H9 (cell line): Measurements from ENCODE around the gene TIMM50. TPM values are rescaled to one million over a fixed set of nuclear protein-coding genes. Genes with fewer than 3 reads are reported as not detected.

Experiments
- DNase-seq: peaks from one replicate; pipeline ENCODE4 v3.0.0-alpha.2; 2017
- H2AFZ ChIP-seq: one replicate; pipeline ENCODE4 v1.6.1; 2013; ENCODE audit warnings: mild to moderate bottlenecking, low read length, control low read depth, moderate library complexity
- H2AK5ac ChIP-seq: 2 replicates; pipeline ENCODE4 v1.6.1; 2013; ENCODE audit warnings: low read length, control low read depth, mixed read lengths; ENCODE audit not compliant: insufficient read length
- H2BK120ac ChIP-seq: one replicate; pipeline ENCODE4 v1.6.1; 2013; ENCODE audit warnings: low read depth, mild to moderate bottlenecking, low read length, control low read depth, inconsistent platforms; ENCODE audit not compliant: poor library complexity, severe bottlenecking
- H2BK12ac ChIP-seq: 2 replicates; pipeline ENCODE4 v1.6.1; 2013; ENCODE audit warnings: low read length, control low read depth, mixed read lengths, low read depth; ENCODE audit not compliant: insufficient read length
- H2BK15ac ChIP-seq: 2 replicates; pipeline ENCODE4 v1.6.1; 2013; ENCODE audit warnings: low read depth, low read length, control low read depth
- H2BK20ac ChIP-seq: one replicate; pipeline ENCODE4 v1.6.1; 2013; ENCODE audit warnings: low read depth, mild to moderate bottlenecking, low read length, control low read depth, inconsistent platforms; ENCODE audit not compliant: poor library complexity, severe bottlenecking
- H2BK5ac ChIP-seq: 2 replicates; pipeline ENCODE4 v1.6.1; 2013; ENCODE audit warnings: low read length, control low read depth, mixed read lengths; ENCODE audit not compliant: insufficient read length
- H3K14ac ChIP-seq: 2 replicates; pipeline ENCODE4 v1.6.1; 2013; ENCODE audit warnings: low read length, control low read depth; ENCODE audit not compliant: insufficient read depth
- H3K18ac ChIP-seq: 2 replicates; pipeline ENCODE4 v1.6.1; 2013; ENCODE audit warnings: low read depth, mild to moderate bottlenecking, mixed read lengths, low read length, control low read depth; ENCODE audit not compliant: insufficient read length
- H3K23ac ChIP-seq: 2 replicates; pipeline ENCODE4 v1.6.1; 2013; ENCODE audit warnings: low read length, control low read depth, mixed read lengths, low read depth; ENCODE audit not compliant: insufficient read length
- H3K23me2 ChIP-seq: 2 replicates; pipeline ENCODE4 v1.6.1; 2013; ENCODE audit warnings: low read depth, mild to moderate bottlenecking, mixed read lengths, low read length, control low read depth; ENCODE audit not compliant: insufficient read length, poor library complexity, severe bottlenecking
- H3K27ac ChIP-seq: 2 replicates; pipeline ENCODE4 v1.5.1; 2013; ENCODE audit warnings: low read length, control low read depth, mixed read lengths, low read depth; ENCODE audit not compliant: insufficient read length
- H3K27me3 ChIP-seq: 2 replicates; pipeline ENCODE4 v1.6.1; 2013; ENCODE audit warnings: low read length, control low read depth, inconsistent platforms; ENCODE audit not compliant: insufficient read depth
- H3K4ac ChIP-seq: 2 replicates; pipeline ENCODE4 v1.6.1; 2013; ENCODE audit warnings: low read depth, mild to moderate bottlenecking, control low read depth, inconsistent platforms, low read length, moderate library complexity
- H3K4me1 ChIP-seq: 2 replicates; pipeline ENCODE4 v1.6.1; 2013; ENCODE audit warnings: low read length, control low read depth, inconsistent platforms; ENCODE audit not compliant: insufficient read depth
- H3K4me2 ChIP-seq: 2 replicates; pipeline ENCODE4 v1.6.1; 2013; ENCODE audit warnings: low read length, control low read depth, mixed read lengths; ENCODE audit not compliant: insufficient read length, insufficient read depth
- H3K56ac ChIP-seq: 2 replicates; pipeline ENCODE4 v1.6.1; 2013; ENCODE audit warnings: low read depth, mild to moderate bottlenecking, mixed read lengths, low read length, control low read depth; ENCODE audit not compliant: insufficient read length
- H3K79me1 ChIP-seq: 2 replicates; pipeline ENCODE4 v1.6.1; 2013; ENCODE audit warnings: low read depth, mild to moderate bottlenecking, moderate library complexity, low read length, control low read depth, inconsistent platforms; ENCODE audit not compliant: insufficient read depth, poor library complexity, severe bottlenecking
- H3K79me2 ChIP-seq: 2 replicates; pipeline ENCODE4 v1.6.1; 2013; ENCODE audit warnings: low read length, control low read depth, inconsistent platforms; ENCODE audit not compliant: insufficient read depth
- H3K9ac ChIP-seq: 2 replicates; pipeline ENCODE4 v1.6.1; 2013; ENCODE audit warnings: low read length, control low read depth, mixed read lengths; ENCODE audit not compliant: insufficient read length; ENCODE audit errors: extremely low read depth
- H3K9me3 ChIP-seq: one replicate; pipeline ENCODE4 v1.6.1; 2013; ENCODE audit warnings: low read depth, low read length, inconsistent platforms; ENCODE audit not compliant: control insufficient read depth
- H3T11ph ChIP-seq: one replicate; pipeline ENCODE4 v1.6.1; 2013; ENCODE audit warnings: mild to moderate bottlenecking, low read length, control low read depth, inconsistent platforms
- H4K20me1 ChIP-seq: one replicate; pipeline ENCODE4 v1.6.1; 2013; ENCODE audit not compliant: control insufficient read depth, insufficient read length, insufficient read depth
- H4K5ac ChIP-seq: 2 replicates; pipeline ENCODE4 v1.6.1; 2013; ENCODE audit warnings: low read depth, mild to moderate bottlenecking, mixed read lengths, low read length, control low read depth; ENCODE audit not compliant: insufficient read length
- H4K8ac ChIP-seq: replicated peaks from 2 replicates; pipeline ENCODE4 v1.6.1; 2013; ENCODE audit warnings: low read length, control low read depth, mixed read lengths, low read depth; ENCODE audit not compliant: insufficient read length
- H4K91ac ChIP-seq: 2 replicates; pipeline ENCODE4 v1.6.1; 2013; ENCODE audit warnings: low read depth, mild to moderate bottlenecking, moderate library complexity, mixed read lengths, low read length, control low read depth; ENCODE audit not compliant: insufficient read length
- H3K27ac Mint-ChIP-seq, 3 experiments: 2 replicates in 2 of 3; 3 replicates in 1 of 3; pipeline ENCODE4 v1.8.0; 2020 to 2021; ENCODE audit warnings: mixed read lengths in 3 of 3, mild to moderate bottlenecking in 1 of 3, moderate library complexity in 1 of 3
- H3K27me3 Mint-ChIP-seq: 2 replicates; pipeline ENCODE4 v1.8.0; 2021; ENCODE audit warnings: low read depth, mild to moderate bottlenecking, moderate library complexity, mixed read lengths
- H3K36me3 Mint-ChIP-seq, 3 experiments: 2 replicates in 2 of 3; 3 replicates in 1 of 3; pipeline ENCODE4 v1.8.0; 2020 to 2021; ENCODE audit warnings: low read depth in 3 of 3, mixed read lengths in 3 of 3; ENCODE audit not compliant: insufficient read depth in 1 of 3
- H3K4me1 Mint-ChIP-seq, 2 experiments: 2 replicates each; pipeline ENCODE4 v1.8.0; 2020; ENCODE audit warnings: mixed read lengths in 2 of 2
- H3K4me3 Mint-ChIP-seq, 2 experiments: 2 replicates in 1 of 2; 3 replicates in 1 of 2; pipeline ENCODE4 v1.8.0; 2020 to 2021; ENCODE audit warnings: mild to moderate bottlenecking in 2 of 2, mixed read lengths in 2 of 2, moderate library complexity in 1 of 2
- H3K9me3 Mint-ChIP-seq, 2 experiments: 2 replicates in 1 of 2; 3 replicates in 1 of 2; pipeline ENCODE4 v1.8.0; 2020; ENCODE audit warnings: mild to moderate bottlenecking in 2 of 2, mixed read lengths in 2 of 2, moderate library complexity in 1 of 2
- CTCF ChIP-seq: fragments of 200-600 bp; sonication (generic); conservative IDR thresholded peaks from 3 replicates; pipeline ENCODE4 v1.8.0; 2021; ENCODE audit warnings: antibody characterized with exemption, mild to moderate bottlenecking
- WGBS: extraction: QIAGEN DNeasy Blood & Tissue Kit; methylation state at CpG from one replicate; pipeline ENCODE4 v1.1.7; 2013; ENCODE audit warnings: missing lambda C conversion rate, low lambda C conversion rate, mixed read lengths; ENCODE audit not compliant: insufficient read length; ENCODE audit errors: extremely low coverage; 5-methylcytosine and 5-hydroxymethylcytosine counted together
- total RNA-seq: library from RNA; stranded (reverse); gene quantifications from 2 replicates; pipeline ENCODE4 v1.2.1, GENCODE V29; 2021

The TIMM50 gene
- total RNA-seq, 1 experiment from 2014 or later = 128 TPM

- Histone ChIP-seq H3K14ac (peak overlapping the region; percentile 37; the same call in 1 of the 2 replicates), H3K23ac (no peak overlapping the region), H2BK12ac (no peak overlapping the region), H2BK15ac (no peak overlapping the region), H2BK5ac (no peak overlapping the region), H3K4me1 (peaks cover 3% of the 10 kb centered on the region; the same call in 1 of the 2 replicates), H2BK120ac (no peak overlapping the region), H4K91ac (no peak overlapping the region), H3K18ac (no peak overlapping the region), H3K9ac (peak overlapping the region; percentile 82), H3K4me2 (peak overlapping the region; percentile 69), H3K9me3 (no peaks in the 10 kb centered on the region), H4K8ac (no peak overlapping the region), H2AK5ac (no peak overlapping the region), H2BK20ac (no peak overlapping the region), H3K79me2 (peaks cover 1% of the 10 kb centered on the region; the same call in 1 of the 2 replicates), H4K20me1 (no peaks in the 10 kb centered on the region), H3T11ph (no peak overlapping the region), H3K23me2 (no peaks in the 10 kb centered on the region), H3K27me3 (no peaks in the 10 kb centered on the region), H3K4ac (no peak overlapping the region), H3K79me1 (no peaks in the 10 kb centered on the region), H4K5ac (no peak overlapping the region), H3K56ac (no peak overlapping the region), H2AFZ (no peak overlapping the region), H3K27ac (no peak overlapping the region)
- Mint-ChIP-seq H3K4me3 (peak overlapping the region; percentile 93 to 94), H3K9me3 (no peaks in the 10 kb centered on the region; a peak in 1 of 5 replicates), H3K27ac (peak overlapping the region; percentile 76 to 92 (median 87); a peak in 6 of 7 replicates), H3K27me3 (peaks cover 4% of the 10 kb centered on the region), H3K36me3 (peaks cover 0 to 6% (median 0%) of the 10 kb centered on the region in 3 experiments; a peak in 4 of 7 replicates), H3K4me1 (peaks cover 25 to 32% of the 10 kb centered on the region in 2 experiments)
- no peak for DNase-seq
- no peak for TF ChIP-seq CTCF
- no CpG with 5 or more reads among the region's 10 CpGs for WGBS
These were observed 58.5 kb downstream of the TIMM50 start for GRCh38 chr19:39539165-39539517.
